IPS-18a (cell line): ENCODE measurements around the gene SULT4A1.

Experiments
- H3K27ac ChIP-seq: one replicate; pipeline ENCODE4 v1.5.1; 2013; ENCODE audit warnings: low read length
- H3K27me3 ChIP-seq: one replicate; pipeline ENCODE4 v1.6.1; 2013; ENCODE audit warnings: mild to moderate bottlenecking, low read length; ENCODE audit not compliant: control insufficient read depth, insufficient read depth
- H3K36me3 ChIP-seq: one replicate; pipeline ENCODE4 v1.6.1; 2013; ENCODE audit warnings: low read depth, low read length; ENCODE audit not compliant: control insufficient read depth
- H3K4me1 ChIP-seq: one replicate; pipeline ENCODE4 v1.6.1; 2013; ENCODE audit warnings: low read depth, low read length; ENCODE audit not compliant: control insufficient read depth
- H3K4me3 ChIP-seq: one replicate; pipeline ENCODE4 v1.5.1; 2013; ENCODE audit warnings: low read length
- H3K9ac ChIP-seq: one replicate; pipeline ENCODE4 v1.6.1; 2013; ENCODE audit warnings: mild to moderate bottlenecking, low read length, moderate library complexity
- H3K9me3 ChIP-seq: one replicate; pipeline ENCODE4 v1.6.1; 2013; ENCODE audit warnings: low read depth, low read length; ENCODE audit not compliant: control insufficient read depth

Gene SULT4A1

GRCh38 chr22:43829904-43830851 lies 32.1 kb downstream of the SULT4A1 start:
- H3K27me3 ChIP-seq: no peaks in the 10 kb centered on the region
- H3K4me1 ChIP-seq: peaks cover 3% of the 10 kb centered on the region
- H3K9me3 ChIP-seq: no peaks in the 10 kb centered on the region
- no peak overlapping the region for H3K27ac ChIP-seq
- H3K36me3 ChIP-seq: peaks cover 13% of the 10 kb centered on the region
- H3K4me3 ChIP-seq: no peak overlapping the region
- H3K9ac ChIP-seq: no peak overlapping the region

- Histone ChIP-seq H3K4me3 (no peak overlapping the region), H3K9me3 (no peaks in the 10 kb centered on the region), H3K36me3 (peaks cover 13% of the 10 kb centered on the region), H3K4me1 (peaks cover 3% of the 10 kb centered on the region), H3K27ac (no peak overlapping the region), H3K9ac (no peak overlapping the region), H3K27me3 (no peaks in the 10 kb centered on the region)
Measured at GRCh38 chr22:43828998-43829782, 33.1 kb downstream of the SULT4A1 start.

- H3K4me1 ChIP-seq: peaks cover 8% of the 10 kb centered on the region
- peaks cover 13% of the 10 kb centered on the region for H3K36me3 ChIP-seq
- no peak overlapping the region for H3K9ac ChIP-seq
- H3K27me3 ChIP-seq: no peaks in the 10 kb centered on the region
- no peak overlapping the region for H3K27ac ChIP-seq
- no peaks in the 10 kb centered on the region for H3K9me3 ChIP-seq
- no peak overlapping the region for H3K4me3 ChIP-seq
Measured at GRCh38 chr22:43828725-43828997, 33.7 kb downstream of the SULT4A1 start.

- Histone ChIP-seq H3K27me3 (no peaks in the 10 kb centered on the region), H3K9me3 (no peaks in the 10 kb centered on the region)
Measured at GRCh38 chr22:43827926-43828724, 34.2 kb downstream of the SULT4A1 start.

GRCh38 chr22:43827003-43827735 lies 35.1 kb downstream of the SULT4A1 start:
- peaks cover 13% of the 10 kb centered on the region for H3K36me3 ChIP-seq
- H3K9ac ChIP-seq: no peak overlapping the region
- no peak overlapping the region for H3K27ac ChIP-seq
- H3K27me3 ChIP-seq: no peaks in the 10 kb centered on the region
- H3K9me3 ChIP-seq: no peaks in the 10 kb centered on the region
- peaks cover 20% of the 10 kb centered on the region for H3K4me1 ChIP-seq
- no peak overlapping the region for H3K4me3 ChIP-seq

More at GRCh38 chr22:43827926-43828724, 34.2 kb downstream of the SULT4A1 start:
- Histone ChIP-seq H3K4me1 (peaks cover 13% of the 10 kb centered on the region), H3K9ac (no peak overlapping the region), H3K36me3 (peaks cover 13% of the 10 kb centered on the region), H3K27ac (no peak overlapping the region), H3K4me3 (no peak overlapping the region)

- Histone ChIP-seq H3K9ac (no peak overlapping the region), H3K9me3 (no peaks in the 10 kb centered on the region), H3K36me3 (peaks cover 9% of the 10 kb centered on the region), H3K4me1 (peaks cover 20% of the 10 kb centered on the region), H3K27ac (no peak overlapping the region), H3K4me3 (no peak overlapping the region), H3K27me3 (no peaks in the 10 kb centered on the region)
Measured at GRCh38 chr22:43826142-43827002, 35.9 kb downstream of the SULT4A1 start.

- H3K27me3 ChIP-seq: no peaks in the 10 kb centered on the region
- no peaks in the 10 kb centered on the region for H3K9me3 ChIP-seq
- no peak overlapping the region for H3K27ac ChIP-seq
- H3K9ac ChIP-seq: no peak overlapping the region
- peaks cover 20% of the 10 kb centered on the region for H3K4me1 ChIP-seq
- no peak overlapping the region for H3K4me3 ChIP-seq
- peaks cover 2% of the 10 kb centered on the region for H3K36me3 ChIP-seq
Measured at GRCh38 chr22:43825651-43826050, 36.7 kb downstream of the SULT4A1 start.

GRCh38 chr22:43824724-43825420 lies 37.4 kb downstream of the SULT4A1 start:
- H3K36me3 ChIP-seq: no peaks in the 10 kb centered on the region
- H3K4me3 ChIP-seq: no peak overlapping the region
- peaks cover 20% of the 10 kb centered on the region for H3K4me1 ChIP-seq
- H3K9ac ChIP-seq: no peak overlapping the region
- H3K9me3 ChIP-seq: no peaks in the 10 kb centered on the region
- H3K27me3 ChIP-seq: no peaks in the 10 kb centered on the region
- no peak overlapping the region for H3K27ac ChIP-seq

GRCh38 chr22:43823911-43824665 lies 38.2 kb downstream of the SULT4A1 start:
- Histone ChIP-seq H3K36me3 (no peaks in the 10 kb centered on the region), H3K27me3 (no peaks in the 10 kb centered on the region), H3K4me1 (peaks cover 20% of the 10 kb centered on the region), H3K27ac (no peak overlapping the region), H3K9me3 (no peaks in the 10 kb centered on the region), H3K9ac (no peak overlapping the region), H3K4me3 (no peak overlapping the region)
